Cardiac fibroblast (primary cell): ENCODE results near the gene EIF5A.

Experiments used
- DNase-seq, 2 donors: peaks; one replicate each; pipeline versions ENCODE4 v3.0.0 to v3.0.0-alpha.2; 2010; ENCODE audit warnings: low read depth in 2 of 2
- H3K4me3 ChIP-seq, 2 donors: replicated peaks in 1 of 2; 1 replicate in 1 of 2; 2 replicates in 1 of 2; pipeline ENCODE4 v1.5.1; 2011; ENCODE audit warnings: low read depth in 2 of 2, low read length in 2 of 2, mild to moderate bottlenecking in 2 of 2, moderate library complexity in 1 of 2
- CTCF ChIP-seq: IDR thresholded peaks from one replicate; pipeline ENCODE4 v1.5.1; 2011; ENCODE audit warnings: low read depth, mild to moderate bottlenecking, low read length, inconsistent platforms

The EIF5A gene

GRCh38 chr17:7307686-7308624 is 527 bp downstream of the EIF5A start:
- no peak for TF ChIP-seq CTCF
- peak; percentile 37 to 51 for DNase-seq
- peak overlapping the region; percentile 89 to 93 for H3K4me3 ChIP-seq

GRCh38 chr17:7308625-7309433 is 1.4 kb downstream of the EIF5A start:
- peak overlapping the region; percentile 89 to 93 for H3K4me3 ChIP-seq
- no peak for TF ChIP-seq CTCF
- peak; percentile 83 to 86 for DNase-seq

GRCh38 chr17:7309628-7310027 is 2.2 kb downstream of the EIF5A start:
- H3K4me3 ChIP-seq, result peak overlapping the region; percentile 89 to 93
- DNase-seq, result no peak
- no peak for TF ChIP-seq CTCF

GRCh38 chr17:7311110-7311705 is 3.8 kb downstream of the EIF5A start:
- no peak for DNase-seq
- TF ChIP-seq CTCF, result no peak
- H3K4me3 ChIP-seq, result no peak overlapping the region

- no peak overlapping the region for H3K4me3 ChIP-seq
- DNase-seq, result no peak
- TF ChIP-seq CTCF, result no peak
Observed at GRCh38 chr17:7312432-7313087, 5.1 kb downstream of the EIF5A start.

GRCh38 chr17:7313088-7313889 is 5.9 kb downstream of the EIF5A start:
- peak in 1 of 2 donors; percentile 4 for DNase-seq
- TF ChIP-seq CTCF, result peak; percentile 4
- no peak overlapping the region for H3K4me3 ChIP-seq
